ENCODE measurements around the gene ASB6.
"Not testable (repeated sequence)": the region's sequence is repeated elsewhere in the genome, so short reads cannot be mapped to it uniquely, and the experiment has no call there.

DNA sequence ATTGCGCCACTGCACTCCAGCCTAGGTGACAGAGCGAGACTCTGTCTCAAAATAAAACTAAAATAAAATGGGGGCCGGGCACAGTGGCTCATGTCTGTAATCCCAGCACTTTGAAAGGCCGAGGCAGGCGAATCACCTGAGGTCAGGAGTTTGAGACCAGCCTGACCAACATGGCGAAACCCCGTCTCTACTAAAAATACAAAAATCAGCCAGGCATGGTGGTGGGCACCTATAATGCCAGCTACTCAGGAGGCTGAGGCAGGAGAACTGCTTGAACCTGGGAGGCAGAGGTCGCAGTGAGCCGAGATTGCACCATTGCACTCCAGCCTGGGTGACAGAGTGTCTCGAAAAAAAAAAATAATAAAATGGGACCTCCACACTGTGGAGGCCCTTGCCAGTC, 5.6 kb downstream of the ASB6 start:
- not testable (repeated sequence) for TF ChIP-seq ESRRA (CRISPR knock-in tag; IDR thresholded peaks at IDR 0.05; ENCODE audit: borderline replicate concordance); NFYB (CRISPR knock-in tag; conservative IDR thresholded peaks at IDR 0.05; ENCODE audit: low read depth)
- TF ChIP-seq, protein P1, sequence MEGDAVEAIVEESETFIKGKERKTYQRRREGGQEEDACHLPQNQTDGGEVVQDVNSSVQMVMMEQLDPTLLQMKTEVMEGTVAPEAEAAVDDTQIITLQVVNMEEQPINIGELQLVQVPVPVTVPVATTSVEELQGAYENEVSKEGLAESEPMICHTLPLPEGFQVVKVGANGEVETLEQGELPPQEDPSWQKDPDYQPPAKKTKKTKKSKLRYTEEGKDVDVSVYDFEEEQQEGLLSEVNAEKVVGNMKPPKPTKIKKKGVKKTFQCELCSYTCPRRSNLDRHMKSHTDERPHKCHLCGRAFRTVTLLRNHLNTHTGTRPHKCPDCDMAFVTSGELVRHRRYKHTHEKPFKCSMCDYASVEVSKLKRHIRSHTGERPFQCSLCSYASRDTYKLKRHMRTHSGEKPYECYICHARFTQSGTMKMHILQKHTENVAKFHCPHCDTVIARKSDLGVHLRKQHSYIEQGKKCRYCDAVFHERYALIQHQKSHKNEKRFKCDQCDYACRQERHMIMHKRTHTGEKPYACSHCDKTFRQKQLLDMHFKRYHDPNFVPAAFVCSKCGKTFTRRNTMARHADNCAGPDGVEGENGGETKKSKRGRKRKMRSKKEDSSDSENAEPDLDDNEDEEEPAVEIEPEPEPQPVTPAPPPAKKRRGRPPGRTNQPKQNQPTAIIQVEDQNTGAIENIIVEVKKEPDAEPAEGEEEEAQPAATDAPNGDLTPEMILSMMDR (IDR thresholded peaks at IDR 0.05), result not testable (repeated sequence)
